Endothelial cell (in vitro differentiated cells): ENCODE measurements around the gene TEX48. TPM values are rescaled to one million over a fixed set of nuclear protein-coding genes. Genes with fewer than 3 reads are reported as not detected.

Experiments
- DNase-seq: peaks from one replicate; pipeline ENCODE4 v3.0.0; 2021; ENCODE audit warnings: low spot score
- H3K27ac Mint-ChIP-seq: one replicate; pipeline ENCODE4 v1.8.0; 2021; ENCODE audit warnings: mixed read lengths, inconsistent platforms; ENCODE audit not compliant: unreplicated experiment
- H3K27me3 Mint-ChIP-seq: one replicate; pipeline ENCODE4 v1.8.0; 2021; ENCODE audit warnings: mild to moderate bottlenecking, moderate library complexity, mixed read lengths, inconsistent platforms; ENCODE audit not compliant: unreplicated experiment
- H3K36me3 Mint-ChIP-seq: one replicate; pipeline ENCODE4 v1.8.0; 2021; ENCODE audit warnings: mild to moderate bottlenecking, low read depth, mixed read lengths, inconsistent platforms; ENCODE audit not compliant: unreplicated experiment
- H3K4me1 Mint-ChIP-seq: one replicate; pipeline ENCODE4 v1.8.0; 2021; ENCODE audit warnings: mild to moderate bottlenecking, mixed read lengths, inconsistent platforms; ENCODE audit not compliant: unreplicated experiment
- H3K4me3 Mint-ChIP-seq: one replicate; pipeline ENCODE4 v1.8.0; 2021; ENCODE audit warnings: mild to moderate bottlenecking, mixed read lengths, inconsistent platforms; ENCODE audit not compliant: unreplicated experiment
- H3K9me3 Mint-ChIP-seq: one replicate; pipeline ENCODE4 v1.8.0; 2021; ENCODE audit warnings: mixed read lengths, inconsistent platforms; ENCODE audit not compliant: unreplicated experiment
- long read RNA-seq: library from polyadenylated mRNA; unstranded; transcript quantifications from one replicate; pipeline ENCODE4 v2.0.0, GENCODE V29; 2020; ENCODE audit not compliant: unreplicated experiment
- total RNA-seq: library from RNA; stranded (reverse); fragmentation: NEBNext Ultra II Directional; extraction: Animal tissue kit (Norgen Biotek cat#: 25700); gene quantifications from one replicate; pipeline ENCODE4 v1.2.1, GENCODE V29; 2021; ENCODE audit not compliant: unreplicated experiment
- TF ChIP-seq, protein P1 (sequence below): fragments of 200-600 bp; sonication (generic); IDR thresholded peaks from one replicate; pipeline ENCODE4 v1.5.0; 2021; ENCODE audit warnings: antibody characterized with exemption; ENCODE audit not compliant: unreplicated experiment

Gene TEX48, protein sequence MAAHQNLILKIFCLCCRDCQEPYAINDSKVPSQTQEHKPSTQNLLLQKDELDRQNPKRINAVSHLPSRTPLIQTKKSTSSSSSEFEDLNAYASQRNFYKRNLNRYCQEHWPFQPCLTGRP
- total RNA-seq, result not detected
- long read RNA-seq, result 0 reads

DNA sequence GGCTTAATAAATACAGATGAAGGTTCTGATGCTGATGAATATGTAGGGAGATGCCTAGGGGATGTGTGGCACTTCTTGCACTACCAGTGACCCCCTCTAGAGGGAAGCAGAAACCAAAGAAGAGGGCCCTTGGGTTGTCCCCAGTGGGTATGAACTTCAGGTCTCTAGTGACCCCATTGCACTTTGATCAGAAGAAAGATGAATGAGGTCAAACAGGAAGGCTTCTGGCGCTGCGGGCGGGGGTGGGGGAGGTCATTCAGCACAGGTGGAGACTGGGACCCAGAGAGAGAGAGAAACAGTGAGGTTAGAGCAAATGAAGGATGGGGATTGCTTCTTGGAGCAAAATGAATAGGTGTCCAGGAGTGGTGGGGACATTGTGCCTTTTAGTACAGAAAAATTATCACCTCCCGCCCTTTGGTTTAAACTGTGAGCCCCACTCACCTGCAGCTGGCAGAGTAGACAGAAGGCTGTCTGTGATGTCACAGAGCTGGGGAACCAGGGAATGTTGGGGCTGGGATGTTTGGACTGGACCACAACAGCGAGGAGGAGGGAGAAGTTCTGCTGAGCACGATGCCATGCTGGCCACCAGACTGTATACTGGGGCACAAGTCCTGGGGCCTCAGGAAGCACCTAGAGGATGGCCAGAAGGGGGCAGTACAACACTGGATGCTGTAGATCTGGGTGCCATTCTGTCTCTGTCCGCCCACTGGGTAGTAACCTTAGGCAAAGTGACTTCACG, at the start of gene TEX48:
TEX48 (minus strand) TSS at position 599 of the 739 bp plus-strand sequence. CDS start 10,469 bp downstream, outside the sequence.
- TF ChIP-seq, protein P1, sequence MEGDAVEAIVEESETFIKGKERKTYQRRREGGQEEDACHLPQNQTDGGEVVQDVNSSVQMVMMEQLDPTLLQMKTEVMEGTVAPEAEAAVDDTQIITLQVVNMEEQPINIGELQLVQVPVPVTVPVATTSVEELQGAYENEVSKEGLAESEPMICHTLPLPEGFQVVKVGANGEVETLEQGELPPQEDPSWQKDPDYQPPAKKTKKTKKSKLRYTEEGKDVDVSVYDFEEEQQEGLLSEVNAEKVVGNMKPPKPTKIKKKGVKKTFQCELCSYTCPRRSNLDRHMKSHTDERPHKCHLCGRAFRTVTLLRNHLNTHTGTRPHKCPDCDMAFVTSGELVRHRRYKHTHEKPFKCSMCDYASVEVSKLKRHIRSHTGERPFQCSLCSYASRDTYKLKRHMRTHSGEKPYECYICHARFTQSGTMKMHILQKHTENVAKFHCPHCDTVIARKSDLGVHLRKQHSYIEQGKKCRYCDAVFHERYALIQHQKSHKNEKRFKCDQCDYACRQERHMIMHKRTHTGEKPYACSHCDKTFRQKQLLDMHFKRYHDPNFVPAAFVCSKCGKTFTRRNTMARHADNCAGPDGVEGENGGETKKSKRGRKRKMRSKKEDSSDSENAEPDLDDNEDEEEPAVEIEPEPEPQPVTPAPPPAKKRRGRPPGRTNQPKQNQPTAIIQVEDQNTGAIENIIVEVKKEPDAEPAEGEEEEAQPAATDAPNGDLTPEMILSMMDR, result peak; percentile 63

DNA sequence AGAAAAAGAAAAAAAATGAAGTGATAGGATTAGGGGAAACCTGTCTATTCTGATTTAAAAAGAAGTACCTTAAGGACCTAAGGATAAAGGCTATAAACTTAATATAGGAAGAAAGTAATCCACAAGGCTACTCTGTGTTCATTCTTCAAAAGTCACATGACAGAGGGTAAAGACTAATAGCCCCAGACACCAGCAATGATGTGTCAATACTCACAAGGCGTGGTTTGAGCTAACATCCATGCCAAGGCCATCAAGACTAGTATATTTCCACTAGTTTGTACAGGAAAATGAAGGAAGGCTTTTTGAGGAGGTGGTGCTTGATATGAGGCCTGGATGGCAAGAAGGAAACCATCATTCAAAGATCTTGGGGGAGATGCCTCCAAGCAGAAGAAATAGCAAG, 49.7 kb upstream of the TEX48 start:
- DNase-seq, result no peak
- H3K27ac Mint-ChIP-seq, result no peak overlapping the region
- H3K36me3 Mint-ChIP-seq, result no peaks in the 10 kb centered on the region
- TF ChIP-seq, protein P1, result no peak
- H3K4me1 Mint-ChIP-seq, result no peaks in the 10 kb centered on the region
- H3K27me3 Mint-ChIP-seq, result peaks cover 2% of the 10 kb centered on the region
- H3K4me3 Mint-ChIP-seq, result no peak overlapping the region
- no peaks in the 10 kb centered on the region for H3K9me3 Mint-ChIP-seq

More for the DNA sequence above, at the start of gene TEX48:
- peak; percentile 72 for DNase-seq
- Mint-ChIP-seq H3K27ac (no peak within 1 kb of the TSS), H3K4me1 (no peaks in the 10 kb centered on the region), H3K36me3 (no peaks in the 10 kb centered on the region), H3K9me3 (no peaks in the 10 kb centered on the region), H3K4me3 (no peak within 1 kb of the TSS), H3K27me3 (peaks cover 2% of the 10 kb centered on the region)

DNA sequence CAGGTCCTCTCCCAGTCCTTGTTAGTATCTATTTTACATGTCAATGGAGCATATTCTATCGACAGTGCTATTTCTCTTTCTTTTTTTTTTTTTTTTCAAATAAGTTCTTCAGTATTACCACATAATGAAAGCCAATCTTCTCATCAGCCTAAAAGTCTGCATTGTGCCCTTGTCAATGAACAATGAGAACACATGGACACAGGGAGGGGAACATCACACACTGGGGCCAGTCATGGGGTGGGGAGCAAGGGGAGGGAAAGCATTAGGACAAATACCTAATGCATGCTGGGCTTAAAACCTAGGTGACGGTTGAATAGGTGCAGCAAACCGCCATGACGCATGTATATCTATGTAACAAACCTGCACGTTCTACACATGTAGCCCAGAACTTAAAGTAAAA, 47.7 kb upstream of the TEX48 start:
- DNase-seq, result no peak
- Mint-ChIP-seq H3K27me3 (peaks cover 2% of the 10 kb centered on the region), H3K27ac (no peak overlapping the region), H3K4me1 (no peaks in the 10 kb centered on the region), H3K36me3 (no peaks in the 10 kb centered on the region), H3K9me3 (no peaks in the 10 kb centered on the region), H3K4me3 (no peak overlapping the region)
- TF ChIP-seq, protein P1, result no peak

DNA sequence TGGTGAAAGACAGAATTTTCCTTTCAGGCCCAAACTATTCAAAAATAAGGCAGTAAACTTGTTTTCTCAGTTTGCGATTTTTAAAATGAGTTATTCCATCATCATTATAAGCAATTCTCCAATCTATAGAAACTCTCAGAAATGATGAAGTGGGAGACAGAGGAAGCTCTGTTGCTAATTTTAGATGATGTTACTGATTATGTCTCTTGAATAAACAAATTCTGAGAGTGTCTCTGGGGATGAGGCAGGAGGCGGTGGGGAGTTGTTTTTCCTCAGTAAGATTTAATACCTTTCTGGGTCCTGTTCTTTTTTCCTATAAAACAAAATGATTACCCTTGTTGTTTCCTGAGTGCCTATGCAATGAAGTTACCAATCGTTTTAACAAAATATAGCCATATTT, 43.9 kb upstream of the TEX48 start:
- H3K4me3 Mint-ChIP-seq, result no peak overlapping the region
- H3K27ac Mint-ChIP-seq, result no peak overlapping the region
- no peak for DNase-seq
- no peaks in the 10 kb centered on the region for H3K4me1 Mint-ChIP-seq
- H3K9me3 Mint-ChIP-seq, result no peaks in the 10 kb centered on the region
- peaks cover 2% of the 10 kb centered on the region for H3K27me3 Mint-ChIP-seq
- TF ChIP-seq, protein P1, result no peak
- H3K36me3 Mint-ChIP-seq, result no peaks in the 10 kb centered on the region

DNA sequence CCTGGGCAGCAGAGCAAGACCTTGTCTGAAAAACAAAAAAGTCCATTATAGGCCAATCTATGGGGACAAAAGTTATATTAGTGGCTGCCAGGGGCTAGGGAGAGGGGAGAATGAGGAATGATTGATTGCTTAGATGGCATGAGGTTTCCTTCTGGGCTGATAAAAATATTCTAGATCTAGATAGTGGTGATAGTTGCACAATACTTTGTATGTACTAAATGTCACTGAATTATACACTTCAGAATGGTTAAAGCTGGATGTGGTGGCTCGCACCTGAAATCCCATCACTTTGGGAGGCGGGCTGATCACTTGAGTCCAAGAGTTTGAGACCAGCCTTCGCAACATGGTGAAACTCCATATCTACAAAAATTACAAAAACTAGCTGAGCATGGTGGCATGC, 42.8 kb upstream of the TEX48 start:
- Mint-ChIP-seq H3K27ac (no peak overlapping the region), H3K4me1 (no peaks in the 10 kb centered on the region), H3K36me3 (no peaks in the 10 kb centered on the region), H3K27me3 (no peaks in the 10 kb centered on the region), H3K9me3 (no peaks in the 10 kb centered on the region), H3K4me3 (no peak overlapping the region)
- TF ChIP-seq, protein P1, result no peak
- no peak for DNase-seq
